H54 (cell line): Measurements from ENCODE around the gene MAD1L1.
"Not testable (repeated sequence)": the region's sequence is repeated elsewhere in the genome, so short reads cannot be mapped to it uniquely, and the experiment has no call there.

Experiments
- DNase-seq: peaks from one replicate; pipeline ENCODE4 v3.0.0; 2011; ENCODE audit warnings: low spot score, mixed read lengths; ENCODE audit not compliant: insufficient read length
- FAIRE-seq: peaks from 3 replicates; lab custom pipeline; 2011; peaks lifted over from hg19 to GRCh38; lab: Jason Lieb, UNC
- POLR2A ChIP-seq: IDR thresholded peaks from 2 replicates; pipeline ENCODE4 v1.6.1; 2011; ENCODE audit warnings: low read depth, mild to moderate bottlenecking, low read length

Gene MAD1L1

DNA sequence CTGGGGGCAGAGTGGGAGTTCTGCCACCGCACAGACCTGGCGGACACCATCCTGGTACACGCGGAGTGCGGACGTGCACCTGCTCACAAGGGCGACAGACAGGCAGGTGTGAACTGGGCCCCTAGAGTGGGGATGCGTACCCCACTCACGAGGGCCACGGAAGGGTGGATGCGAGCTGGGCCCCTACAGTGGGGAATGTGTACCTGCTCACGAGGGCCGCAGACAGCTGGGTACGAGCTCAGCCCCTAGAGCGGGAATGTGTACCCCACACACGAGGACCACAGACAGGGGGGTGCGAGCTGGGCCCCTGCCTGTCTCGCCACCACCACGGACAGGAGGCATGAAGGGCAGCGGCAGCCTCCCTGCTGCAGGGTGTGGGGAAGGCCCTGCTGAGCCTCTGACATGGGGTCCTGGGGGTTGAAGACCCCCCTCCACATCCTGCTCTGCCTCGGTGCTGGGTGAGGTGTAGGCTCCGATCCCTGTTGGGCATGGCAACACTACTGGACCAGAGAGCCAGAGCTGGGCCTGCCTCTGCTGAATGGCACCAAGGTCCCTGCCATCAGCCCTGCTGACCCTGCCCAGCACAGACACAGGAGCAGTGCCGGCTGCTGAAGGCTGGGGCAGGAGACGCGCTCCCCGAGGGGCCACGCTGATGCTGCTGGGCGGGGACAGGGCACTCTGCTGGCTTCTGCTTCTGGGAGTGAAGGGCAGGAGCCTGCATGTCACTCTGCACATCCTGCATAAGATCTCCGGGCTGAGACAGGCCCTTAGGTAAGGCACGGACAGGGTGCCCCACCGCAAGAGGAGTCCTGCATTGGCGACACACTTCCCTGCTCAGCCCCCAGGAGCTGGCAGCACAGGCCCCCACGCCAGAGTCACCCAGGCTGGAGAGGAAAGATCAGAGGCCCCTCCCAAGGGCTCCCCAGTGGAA is 259.2 kb downstream of the MAD1L1 start:
- DNase-seq, result no peak
- FAIRE-seq, result no peak
- no peak for TF ChIP-seq POLR2A

DNA sequence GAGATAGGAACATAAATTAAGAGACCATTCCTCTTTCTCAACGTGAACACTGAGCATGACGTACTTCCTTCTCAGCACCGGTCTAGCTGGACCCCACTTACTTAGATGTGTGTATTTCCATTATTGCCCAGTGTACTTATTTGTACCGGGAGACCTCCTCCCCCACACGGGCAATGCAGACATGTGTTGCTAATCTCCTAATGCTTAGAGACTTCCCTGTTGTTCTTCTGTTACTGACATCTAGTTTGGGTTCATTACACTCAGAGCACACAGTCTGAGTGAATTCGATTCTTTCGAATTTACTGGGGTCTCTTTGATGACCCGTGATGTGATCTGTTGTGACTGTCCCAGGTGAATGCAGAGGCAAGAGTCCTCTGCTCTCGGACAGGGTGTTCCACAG is 260.0 kb downstream of the MAD1L1 start:
- no peak for FAIRE-seq
- no peak for DNase-seq
- TF ChIP-seq POLR2A, result no peak

GRCh38 chr7:1971946-1972654 is 260.6 kb downstream of the MAD1L1 start:
- TF ChIP-seq POLR2A, result no peak
- DNase-seq (no peak), FAIRE-seq (no peak)

DNA sequence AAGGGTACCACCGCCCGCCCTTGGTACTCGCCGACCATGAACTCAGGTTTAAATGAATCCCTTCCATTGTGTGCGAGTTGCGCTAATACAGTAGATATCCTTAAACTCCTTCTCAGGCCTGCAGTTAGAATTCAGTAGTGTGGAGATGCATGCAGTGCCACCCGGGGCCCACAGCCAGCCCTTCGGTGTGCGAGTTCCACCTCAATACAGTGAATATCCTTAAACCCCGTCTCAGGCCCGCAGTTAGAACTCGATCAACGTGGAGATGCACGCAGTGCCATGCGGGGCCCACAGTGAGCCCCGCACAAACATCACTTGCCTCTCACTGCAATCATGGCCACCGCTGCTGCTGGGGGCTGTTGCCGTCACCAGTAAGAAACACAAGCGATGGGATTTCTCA is 261.9 kb downstream of the MAD1L1 start:
- no peak for TF ChIP-seq POLR2A
- no peak for DNase-seq
- FAIRE-seq, result no peak

GRCh38 chr7:1970285-1970660 is 262.5 kb downstream of the MAD1L1 start:
- FAIRE-seq, DNase-seq: not testable (repeated sequence)

GRCh38 chr7:1969459-1970284 is 263.1 kb downstream of the MAD1L1 start:
- TF ChIP-seq POLR2A, result no peak
- DNase-seq (no peak), FAIRE-seq (no peak)

DNA sequence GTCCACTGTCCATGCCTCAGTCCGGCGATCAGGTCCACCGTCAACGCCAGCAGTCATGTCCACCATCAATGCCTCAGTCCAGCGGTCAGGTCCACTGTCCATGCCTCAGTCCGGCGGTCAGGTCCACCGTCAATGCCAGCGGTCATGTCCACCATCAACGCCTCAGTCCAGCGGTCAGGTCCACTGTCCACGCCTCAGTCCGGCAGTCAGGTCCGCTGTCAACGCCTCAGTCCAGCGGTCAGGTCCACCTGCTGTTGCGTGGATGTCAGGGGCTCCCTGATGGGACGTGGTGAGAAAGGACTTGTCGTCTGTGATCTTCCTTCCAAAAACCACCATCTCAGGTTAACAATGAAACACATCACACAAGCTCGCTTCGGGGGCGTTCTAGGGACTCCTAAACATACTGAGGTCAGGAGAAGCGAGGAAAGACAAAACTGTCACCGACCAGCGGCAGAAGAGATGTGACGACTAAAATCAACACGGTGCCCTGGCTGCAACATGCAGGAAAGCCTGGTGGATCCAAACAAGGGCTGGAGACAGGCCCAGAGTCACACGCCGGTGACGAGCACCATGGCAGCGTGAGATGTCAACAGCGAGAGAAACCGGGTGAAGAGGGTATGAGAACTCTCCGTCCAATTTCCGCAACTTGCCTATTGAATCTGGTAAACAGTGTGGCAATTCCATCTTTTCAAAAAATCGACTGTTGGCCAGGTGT is 264.2 kb downstream of the MAD1L1 start:
- DNase-seq (no peak), FAIRE-seq (no peak)
- no peak for TF ChIP-seq POLR2A

DNA sequence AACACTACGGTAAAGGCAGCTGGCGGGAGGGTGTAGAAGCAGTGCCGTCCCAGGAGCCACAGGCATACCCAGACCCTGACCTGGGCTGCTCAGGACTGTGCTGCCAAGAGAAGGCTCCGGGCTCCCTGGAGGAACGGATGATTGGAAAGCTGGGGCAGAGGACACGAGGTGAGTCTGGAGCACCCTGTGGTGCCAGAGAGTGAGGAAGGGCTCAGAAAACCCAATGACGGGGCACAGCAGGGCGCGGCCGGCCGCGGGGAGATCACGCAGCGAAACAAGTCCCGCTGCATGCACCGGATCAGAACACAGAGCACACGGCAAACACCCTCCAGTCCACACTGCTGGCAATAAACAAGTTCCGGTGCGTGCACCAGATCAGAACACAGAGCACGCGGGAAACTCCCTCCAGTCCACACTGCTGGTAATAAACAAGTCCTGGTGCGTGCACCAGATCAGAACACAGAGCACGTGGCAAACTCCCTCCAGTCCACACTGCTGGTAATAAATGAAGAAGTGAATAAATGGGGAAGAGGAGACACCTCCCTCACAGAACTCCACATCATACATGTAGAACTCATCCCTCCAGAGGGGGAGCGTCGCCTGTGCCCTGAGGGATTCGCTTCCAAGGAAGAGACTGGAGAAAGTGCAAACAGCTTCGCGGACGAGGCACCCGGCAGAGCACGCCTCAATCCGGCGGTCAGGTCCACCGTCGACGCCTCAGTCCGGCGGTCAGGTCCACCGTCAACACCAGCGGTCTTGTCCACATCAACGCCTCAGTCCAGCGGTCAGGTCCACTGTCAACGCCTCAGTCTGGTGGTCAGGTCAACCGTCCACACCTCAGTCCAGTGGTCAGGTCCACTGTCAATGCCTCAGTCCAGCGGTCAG is 265.0 kb downstream of the MAD1L1 start:
- TF ChIP-seq POLR2A, result no peak
- FAIRE-seq, result no peak
- DNase-seq, result no peak

DNA sequence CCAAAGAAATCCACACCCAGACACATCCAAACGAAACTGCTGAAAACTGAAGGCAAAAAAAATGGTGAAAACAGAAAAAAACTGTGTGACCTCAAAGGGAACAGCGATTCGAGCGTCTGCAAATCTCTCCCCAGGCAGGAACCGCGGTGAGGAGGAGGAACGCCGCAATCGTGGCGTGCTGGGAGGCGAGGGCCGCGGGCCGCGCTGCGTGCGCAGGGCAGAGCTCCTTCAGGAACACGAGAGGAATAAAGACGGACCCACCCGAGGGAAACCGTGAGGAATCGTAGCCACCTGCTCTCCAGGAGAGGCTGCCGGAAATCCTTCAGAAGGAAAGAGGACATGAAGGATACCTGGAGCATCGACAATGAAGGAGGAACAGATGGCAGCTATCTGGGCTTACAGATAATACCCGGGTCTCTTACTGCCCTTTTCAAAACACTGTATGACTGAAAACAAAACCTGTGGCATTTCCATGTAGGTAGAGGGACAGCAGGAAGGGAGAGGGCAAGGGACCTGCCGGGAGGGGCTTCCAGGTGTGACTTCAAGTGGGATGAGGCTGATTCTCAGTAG is 266.0 kb downstream of the MAD1L1 start:
- FAIRE-seq (no peak), DNase-seq (no peak)
- TF ChIP-seq POLR2A, result no peak

DNA sequence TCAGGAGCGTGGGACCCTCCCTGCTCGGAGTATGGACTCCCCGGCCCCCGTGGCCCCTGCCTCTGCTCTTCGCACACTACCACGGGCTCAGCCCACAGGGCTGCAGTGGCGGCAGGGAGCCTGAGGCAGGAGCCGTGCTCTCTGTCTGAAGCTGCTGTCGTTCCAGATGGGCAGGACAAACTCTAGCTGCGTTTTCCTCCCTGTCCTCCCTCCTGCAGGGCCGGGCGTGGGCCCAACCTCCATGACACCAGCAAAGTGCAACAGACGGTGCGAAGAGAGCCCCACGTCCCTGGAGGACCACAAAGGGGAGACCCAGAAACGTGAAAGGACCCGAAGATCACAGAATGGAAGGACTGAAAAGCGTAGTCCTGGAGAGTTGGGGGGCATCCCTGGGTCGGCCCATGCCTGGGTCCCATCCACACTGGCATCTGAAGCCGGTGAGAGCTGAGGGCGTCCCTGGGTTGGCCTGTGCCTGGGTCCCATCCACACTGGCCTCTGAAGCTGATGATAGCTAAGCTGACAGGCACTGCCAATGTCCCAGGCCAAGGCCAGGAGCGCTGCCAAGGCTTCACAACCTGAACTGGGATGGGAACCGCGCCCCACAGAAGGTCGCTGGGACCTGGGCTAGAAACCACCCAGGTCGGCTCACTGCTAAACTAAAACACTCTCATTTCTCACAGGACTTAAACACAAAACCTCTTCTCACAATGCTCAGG is 267.0 kb downstream of the MAD1L1 start:
- DNase-seq (no peak), FAIRE-seq (no peak)
- TF ChIP-seq POLR2A, result no peak

- DNase-seq (no peak), FAIRE-seq (no peak)
- no peak for TF ChIP-seq POLR2A
Observed at GRCh38 chr7:1964913-1965578, 267.7 kb downstream of the MAD1L1 start.
